GM12878 (cell line): Measurements from ENCODE around the gene BCL2. TPM values are rescaled to one million over a fixed set of nuclear protein-coding genes. Genes with fewer than 3 reads are reported as not detected.

Experiments used
- ATAC-seq: fragments of 200-7000 bp; cut with Tn5 transposase; 3 replicates; pipeline ENCODE4 v1.9.1; 2020; ENCODE audit warnings: mild to moderate bottlenecking, moderate library complexity
- BruUV-seq: library from RNA; stranded (reverse); fragments of 400-500 nt; replicated peaks from 2 replicates; lab custom pipeline; 2021; lab: Mats Ljungman, UMichigan
- CTCF ChIA-PET: fragments of 300-600 bp; sonication (Branson Sonifier 250); formaldehyde crosslinking; extraction: SDS; loops from one replicate; lab custom pipeline; 2021; ENCODE audit warnings: inconsistent platforms; lab: Yijun Ruan, JAX
- POLR2A ChIA-PET: fragments of 350-600 bp; formaldehyde crosslinking; extraction: SDS; loops from one replicate; lab custom pipeline; 2021; ENCODE audit warnings: inconsistent platforms; lab: Charles Lee
- RAD21 ChIA-PET: fragments of 300-600 bp; sonication (Branson Sonifier 250); formaldehyde crosslinking; loops from one replicate; lab custom pipeline; 2023; ENCODE audit warnings: antibody characterized with exemption; ENCODE audit not compliant: unreplicated experiment; lab: Charles Lee
- SMC1A ChIA-PET: fragments of 300-600 bp; sonication (Branson Sonifier 250); formaldehyde crosslinking; loops from one replicate; lab custom pipeline; 2023; ENCODE audit not compliant: unreplicated experiment, uncharacterized antibody; lab: Charles Lee
- DNase-seq: peaks from one replicate; pipeline ENCODE4 v3.0.0-alpha.2; 2011; ENCODE audit warnings: low read depth, low spot score
- FAIRE-seq: peaks from 3 replicates; lab custom pipeline; 2011; peaks lifted over from hg19 to GRCh38; lab: Jason Lieb, UNC
- H2AFZ ChIP-seq: 2 replicates; pipeline ENCODE4 v1.6.0; 2011; ENCODE audit warnings: low read depth, low read length, control low read depth; ENCODE audit not compliant: control insufficient read depth
- H3K27ac ChIP-seq: 2 replicates; pipeline ENCODE4 v1.5.1; 2011; ENCODE audit warnings: control low read depth; ENCODE audit not compliant: control insufficient read depth, insufficient read depth
- H3K27me3 ChIP-seq, 2 experiments: replicated peaks in 1 of 2; 2 replicates each; pipeline versions ENCODE4 v1.6.0 to v1.6.1; 2011; ENCODE audit warnings: low read length in 1 of 2; ENCODE audit not compliant: control insufficient read depth in 2 of 2, insufficient read depth in 2 of 2
- H3K36me3 ChIP-seq, 2 experiments: 2 replicates each; pipeline ENCODE4 v1.5.1; 2011; ENCODE audit warnings: low read length in 1 of 2; ENCODE audit not compliant: control insufficient read depth in 2 of 2, insufficient read depth in 2 of 2
- H3K4me1 ChIP-seq: 2 replicates; pipeline ENCODE4 v1.6.1; 2011; ENCODE audit warnings: mild to moderate bottlenecking, low read length, moderate library complexity, mixed read lengths; ENCODE audit not compliant: control insufficient read depth, insufficient read depth
- H3K4me2 ChIP-seq: 2 replicates; pipeline ENCODE4 v1.6.0; 2011; ENCODE audit warnings: control low read depth; ENCODE audit not compliant: control insufficient read depth, insufficient read depth
- H3K4me3 ChIP-seq: fragments of 200-600 bp; sonication (generic); 2 replicates; pipeline ENCODE4 v1.5.1; 2016
- H3K79me2 ChIP-seq: 2 replicates; pipeline ENCODE4 v1.6.0; 2011; ENCODE audit warnings: low read length; ENCODE audit not compliant: control insufficient read depth, insufficient read depth
- H3K9ac ChIP-seq: 2 replicates; pipeline ENCODE4 v1.8.0; 2011; ENCODE audit warnings: low read length, control low read depth, mixed read lengths; ENCODE audit not compliant: control insufficient read depth, insufficient read depth
- H3K9me3 ChIP-seq: replicated peaks from 3 replicates; pipeline ENCODE4 v1.5.1; 2011; ENCODE audit warnings: mild to moderate bottlenecking, low read length; ENCODE audit not compliant: control insufficient read depth, insufficient read depth
- H4K20me1 ChIP-seq: 2 replicates; pipeline ENCODE4 v1.6.0; 2011; ENCODE audit not compliant: control insufficient read depth, insufficient read depth
- ASH2L ChIP-seq: fragments of 300-600, 200-600 bp; sonication (generic); IDR thresholded peaks from 2 replicates; pipeline ENCODE4 v1.6.1; 2017; ENCODE audit warnings: low read depth, mild to moderate bottlenecking, borderline replicate concordance
- CBFB ChIP-seq: IDR thresholded peaks from 2 replicates; pipeline ENCODE4 v1.6.1; 2016; ENCODE audit warnings: antibody characterized with exemption, low read depth
- DPF2 ChIP-seq: fragments of 450-650 bp; IDR thresholded peaks from 2 replicates; pipeline ENCODE4 v1.6.1; 2017; ENCODE audit warnings: mild to moderate bottlenecking
- IRF4 ChIP-seq: IDR thresholded peaks from 2 replicates; pipeline ENCODE4 v1.6.1; 2011; ENCODE audit warnings: low read depth, low read length
- NFXL1 ChIP-seq: fragments of 450-650 bp; IDR thresholded peaks from 2 replicates; pipeline ENCODE4 v1.6.1; 2017; ENCODE audit warnings: antibody characterized with exemption, mild to moderate bottlenecking, borderline replicate concordance
- NR2C2 ChIP-seq: IDR thresholded peaks from 2 replicates; pipeline ENCODE4 v1.6.1; 2011; ENCODE audit warnings: borderline replicate concordance, low read depth; ENCODE audit not compliant: control insufficient read depth, insufficient read length
- PAX5 ChIP-seq: IDR thresholded peaks from 2 replicates; pipeline ENCODE4 v1.6.1; 2011; ENCODE audit warnings: low read depth, low read length, borderline replicate concordance
- RAD51 ChIP-seq: fragments of 450-650 bp; IDR thresholded peaks from 2 replicates; pipeline ENCODE4 v1.6.1; 2016; ENCODE audit warnings: moderate library complexity, mild to moderate bottlenecking, inconsistent platforms
- RCOR1 ChIP-seq: conservative IDR thresholded peaks from 2 replicates; pipeline ENCODE4 v1.6.1; 2012; ENCODE audit warnings: low read depth, low read length, improper control_type of control experiment
- SIX5 ChIP-seq: IDR thresholded peaks from 2 replicates; pipeline ENCODE4 v1.6.1; 2011; ENCODE audit warnings: mild to moderate bottlenecking, low read depth, low read length, moderate library complexity; ENCODE audit not compliant: severe bottlenecking
- SKIL ChIP-seq: fragments of 450-650 bp; IDR thresholded peaks from 2 replicates; pipeline ENCODE4 v1.6.1; 2017; ENCODE audit warnings: mild to moderate bottlenecking, low read depth, inconsistent platforms; ENCODE audit not compliant: poor library complexity, severe bottlenecking
- SMAD1 ChIP-seq: fragments of 450-650 bp; IDR thresholded peaks from 2 replicates; pipeline ENCODE4 v1.6.1; 2018; ENCODE audit warnings: mild to moderate bottlenecking, low read depth; ENCODE audit not compliant: partially characterized antibody
- STAT1 ChIP-seq: fragments of 450-650 bp; conservative IDR thresholded peaks from 2 replicates; pipeline ENCODE4 v1.6.1; 2014; ENCODE audit warnings: antibody characterized with exemption, mild to moderate bottlenecking
- TCF3 ChIP-seq: IDR thresholded peaks from 2 replicates; pipeline ENCODE4 v1.6.1; 2012; ENCODE audit warnings: low read depth, mild to moderate bottlenecking, low read length, borderline replicate concordance; ENCODE audit not compliant: insufficient read depth
- ZBED1 ChIP-seq: IDR thresholded peaks from 2 replicates; pipeline ENCODE4 v1.6.1; 2016; ENCODE audit warnings: borderline replicate concordance
- ZNF274 ChIP-seq: IDR thresholded peaks from one replicate; pipeline ENCODE4 v1.8.0; 2011; ENCODE audit not compliant: insufficient read length, insufficient read depth
- ZNF687 ChIP-seq: fragments of 450-650 bp; IDR thresholded peaks from 2 replicates; pipeline ENCODE4 v1.6.1; 2017; ENCODE audit warnings: mild to moderate bottlenecking, moderate library complexity
- ZZZ3 ChIP-seq: IDR thresholded peaks from 2 replicates; pipeline ENCODE4 v1.6.1; 2011; ENCODE audit warnings: low read depth; ENCODE audit not compliant: control insufficient read depth, insufficient read length
- WGBS: methylation state at CpG from one replicate; pipeline ENCODE4 v1.1.6; 2016; ENCODE audit warnings: low lambda C conversion rate; ENCODE audit not compliant: insufficient replicate concordance, insufficient coverage; ENCODE audit errors: missing lambda C conversion rate; 5-methylcytosine and 5-hydroxymethylcytosine counted together
- in situ Hi-C: fragments of 300-500 bp; cut with MboI; formaldehyde crosslinking; loops from 9 replicates; pipeline ENCODE4 v1.14.3; 2018; ENCODE audit warnings: mixed read lengths
- intact Hi-C: fragments of 100-400 bp; cut with micrococcal nuclease; formaldehyde crosslinking; loops from one replicate; pipeline ENCODE4 v1.14.2; 2022; ENCODE audit not compliant: unreplicated experiment
- polyA plus RNA-seq, 11 experiments: library from polyadenylated mRNA; depleted of rRNA in 4 of 11; unstranded in 6 of 11; stranded (reverse) in 5 of 11; fragments of >200 nt; fragmentation: Nextera tagmentation in 4 of 11; fragmentation: Illumina TruSeq in 1 of 11; extraction: Ambion mirVana in 4 of 11; extraction: Trizol in 1 of 11; gene quantifications; 1 replicate in 1 of 11; 2 replicates in 10 of 11; pipeline versions ENCODE4 v1.2.1 to v1.2.3, GENCODE V29; 2011 to 2016; ENCODE audit warnings: inconsistent platforms in 2 of 11, missing spikeins in 2 of 11, low read depth in 1 of 11
- total RNA-seq, 4 experiments: library from RNA; depleted of rRNA in 3 of 4; stranded (reverse); fragments of >200 nt in 3 of 4; fragmentation: Illumina TruSeq in 1 of 4; extraction: Trizol in 1 of 4; gene quantifications; 2 replicates each; pipeline versions ENCODE4 v1.2.1 to v1.2.3, GENCODE V29; 2013 to 2021

Gene BCL2
- total and polyA plus RNA-seq, 10 of the 15 experiments (the other 5 are each of a cell fraction or from before 2014, with no cell fraction given): 4.1 to 47.8 (median 19.3) TPM

- POLR2A ChIA-PET: no interaction called here
- Histone ChIP-seq H3K4me3 (no peak overlapping the region), H4K20me1 (no peaks in the 10 kb centered on the region), H3K9me3 (peaks cover 2% of the 10 kb centered on the region; the same call in 2 of the 3 replicates), H3K27ac (no peak overlapping the region), H3K79me2 (peaks cover 29% of the 10 kb centered on the region), H2AFZ (no peak overlapping the region), H3K4me1 (no peaks in the 10 kb centered on the region), H3K36me3 (peaks cover 0 to 17% of the 10 kb centered on the region in 2 experiments; a peak in 2 of 4 replicates), H3K27me3 (no peaks in the 10 kb centered on the region), H3K4me2 (no peak overlapping the region), H3K9ac (no peak overlapping the region)
- in situ Hi-C loops: no loop called here
- BruUV-seq: no TSS peak
- DNase-seq (no peak), FAIRE-seq (no peak), ATAC-seq (no peak)
- CTCF ChIA-PET: no interaction called here
- RAD21 ChIA-PET: no interaction called here
- 99% methylated on average over 4 of the region's 4 CpGs for WGBS
- SMC1A ChIA-PET: interaction anchor here (0.7 kb wide), 1 partner anchor 80 kb away, joined by 3 read pairs; no protein-coding TSS in a partner anchor
- intact Hi-C loops: no loop called here
- TF ChIP-seq DPF2 (no peak), RCOR1 (no peak), ZZZ3 (no peak), IRF4 (no peak), ASH2L (no peak), SMAD1 (no peak), NR2C2 (no peak), TCF3 (no peak), RAD51 (no peak), ZBED1 (no peak), NFXL1 (no peak), STAT1 (no peak), ZNF687 (no peak), SKIL (no peak), PAX5 (no peak), ZNF274 (no peak), SIX5 (no peak), CBFB (no peak)
Observed at GRCh38 chr18:63247506-63247905, 72.1 kb downstream of the BCL2 start.
